ENCODE data around the gene LSAMP.

- TF ChIP-seq CTCF (IDR thresholded peaks at IDR 0.05) (no peak), POLR2A (IDR thresholded peaks at IDR 0.05) (no peak)
Observed at GRCh38 chr3:116408473-116408872, 36.8 kb downstream of the LSAMP start.
